GM19328 (cell line): ENCODE results near the gene DESI2.
A peak's percentile ranks its signal among the peaks of the same experiment; 100 is the strongest.
"Not testable (repeated sequence)": the region's sequence is repeated elsewhere in the genome, so short reads cannot be mapped to it uniquely, and the experiment has no call there.

Experiments
- ATAC-seq: cut with Tn5 transposase; IDR thresholded peaks from one replicate; pipeline ENCODE4 v1.9.1; 2021; ENCODE audit warnings: mild to moderate bottlenecking, moderate library complexity; ENCODE audit not compliant: unreplicated experiment

DESI2 gene

DNA sequence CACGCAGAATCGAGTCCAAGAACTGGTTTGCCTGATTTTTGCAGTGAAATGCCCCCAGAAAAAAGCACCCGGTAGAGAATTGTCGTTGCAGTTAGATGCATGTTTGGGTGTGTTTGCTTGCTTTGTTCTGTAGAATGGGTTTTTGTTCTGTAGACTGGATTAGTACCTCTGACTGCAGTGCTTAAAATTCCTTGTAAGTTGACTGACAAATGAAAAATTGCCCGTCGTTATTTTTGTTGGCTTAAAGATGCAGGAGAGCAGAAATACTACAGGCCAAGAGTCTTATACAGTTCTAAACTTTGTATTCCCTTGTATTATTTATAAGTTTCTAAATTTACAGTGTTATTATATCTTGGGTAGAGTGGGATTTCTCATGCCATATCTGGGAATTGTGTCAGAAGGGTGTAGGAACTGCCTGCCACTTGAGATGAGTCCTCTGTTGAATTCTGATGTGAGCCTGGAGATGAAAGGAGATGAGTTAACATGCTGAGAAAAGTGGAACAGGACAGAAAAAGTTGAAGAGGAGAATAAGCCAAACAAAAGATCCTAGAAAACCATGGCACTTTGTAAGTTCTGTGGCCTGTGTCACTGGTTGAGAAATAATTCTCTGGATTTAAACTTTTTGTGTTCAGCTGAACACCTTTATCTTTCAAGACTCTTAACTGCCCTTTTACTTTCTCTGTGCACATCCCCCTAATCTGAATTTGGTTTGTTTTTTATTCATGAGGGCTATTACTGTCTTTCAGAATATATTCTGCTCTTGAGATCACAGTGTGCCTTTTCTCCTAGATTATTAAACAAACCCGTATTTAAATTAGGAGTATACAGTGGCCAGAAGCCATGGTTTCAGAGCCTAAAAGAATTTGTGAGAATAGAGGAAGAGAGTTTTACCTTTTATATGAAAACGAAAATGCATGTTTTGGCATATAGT, 1.4 kb downstream of the DESI2 start:
- ATAC-seq: no peak

GRCh38 chr1:244655186-244655585, 2.3 kb downstream of the DESI2 start:
- ATAC-seq: no peak

DNA sequence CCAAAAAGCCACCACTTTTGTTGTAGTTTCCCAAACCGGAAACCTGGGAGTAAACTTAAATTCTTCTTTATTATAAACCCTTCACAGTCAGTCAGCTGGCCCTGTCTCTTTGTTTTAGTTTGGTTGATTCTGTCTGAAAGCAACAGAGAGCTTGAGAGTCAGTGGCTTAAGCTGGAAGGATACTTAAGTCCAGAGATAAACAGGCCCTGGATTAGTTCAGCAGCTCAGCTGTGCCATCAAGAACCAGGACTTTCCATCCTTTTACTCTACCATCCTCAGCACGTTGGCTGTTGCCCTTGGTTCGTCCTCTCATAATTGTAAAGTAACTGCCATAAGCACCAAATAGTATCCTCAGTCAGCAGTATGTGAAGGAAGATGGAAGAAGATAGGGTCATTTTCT, 4.5 kb downstream of the DESI2 start:
- ATAC-seq: no peak

DNA sequence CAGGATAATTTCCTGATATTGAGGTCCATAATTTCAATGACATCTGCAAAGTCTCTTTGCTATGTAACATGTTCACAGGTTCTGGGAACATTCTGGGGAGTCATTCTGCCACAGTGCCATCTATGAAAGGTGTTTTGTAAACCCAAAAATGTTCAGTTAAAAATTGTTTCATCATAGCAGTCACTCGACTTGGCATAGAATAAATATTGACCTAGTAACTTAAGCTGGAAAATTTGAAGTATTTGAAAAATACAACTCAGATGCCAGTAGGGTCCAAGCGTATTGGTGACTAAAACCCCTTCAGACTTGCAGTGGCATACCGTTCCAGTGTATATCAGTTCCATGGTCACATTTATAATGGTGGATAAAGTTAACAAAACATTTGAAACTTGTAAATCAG, 6.8 kb downstream of the DESI2 start:
- ATAC-seq: no peak

GRCh38 chr1:244660595-244660994, 7.7 kb downstream of the DESI2 start:
- no peak for ATAC-seq

- not testable (repeated sequence) for ATAC-seq
Measured at GRCh38 chr1:244661569-244662312, 8.8 kb downstream of the DESI2 start.

DNA sequence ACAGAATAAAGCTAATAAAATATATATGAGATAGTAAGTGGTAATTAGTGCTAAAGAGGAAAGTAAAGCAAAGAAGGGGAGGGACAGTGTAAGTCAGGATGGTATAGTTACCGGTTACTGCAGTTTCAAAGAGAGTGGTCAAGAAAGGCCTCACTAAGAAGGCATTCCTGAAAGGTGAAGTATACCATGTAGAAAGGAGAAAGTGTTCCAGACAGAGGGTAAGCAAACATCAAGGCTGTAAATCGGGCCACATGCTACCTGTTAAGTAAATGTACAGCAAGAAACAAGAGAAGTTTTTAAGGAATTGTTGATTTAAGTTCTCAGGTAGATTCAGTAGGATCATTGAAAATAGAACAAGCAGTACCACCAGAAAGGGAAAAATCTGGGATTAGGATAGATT, 9.7 kb downstream of the DESI2 start:
- no peak for ATAC-seq

DNA sequence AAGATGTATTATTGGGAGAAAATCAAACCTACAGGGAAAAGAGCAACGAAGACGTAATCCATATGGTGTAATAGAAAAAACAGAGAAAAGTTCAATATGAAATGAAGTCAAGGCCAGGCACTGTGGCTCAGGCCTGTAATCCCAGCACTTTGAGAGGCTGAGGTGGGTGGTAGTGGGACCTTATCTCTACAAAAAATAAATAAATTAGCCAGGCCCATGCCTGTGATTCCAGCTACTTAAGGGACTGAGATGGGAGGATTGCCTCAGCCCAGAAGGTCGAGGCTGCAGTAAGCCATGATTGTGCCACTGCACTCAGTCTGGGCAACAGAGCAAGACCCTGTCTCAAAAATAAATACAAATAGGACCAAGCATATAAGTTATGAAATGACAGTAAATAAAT, 11.4 kb downstream of the DESI2 start:
- ATAC-seq: no peak

DNA sequence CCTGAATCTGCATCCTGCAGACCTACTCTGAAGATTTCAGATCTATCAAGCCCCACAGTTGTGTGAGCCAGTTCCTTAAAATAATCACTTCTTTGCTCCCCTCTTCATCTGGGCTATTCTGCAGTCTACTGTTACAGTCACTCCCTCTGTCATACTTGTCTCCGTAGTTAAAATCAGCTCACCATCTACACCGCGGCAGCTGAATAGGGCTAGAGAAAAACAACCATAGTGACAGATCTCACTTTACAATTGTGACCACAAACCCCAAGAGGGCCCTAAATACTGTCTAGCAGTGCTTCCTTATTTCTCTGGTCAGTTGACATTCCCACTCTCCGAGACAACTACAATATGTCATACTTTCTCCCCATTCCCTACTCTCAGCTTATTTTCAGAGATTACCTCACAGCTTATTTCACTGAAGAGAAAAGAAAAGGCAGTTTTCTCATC, 12.9 kb downstream of the DESI2 start:
- peak; percentile 76 for ATAC-seq

DNA sequence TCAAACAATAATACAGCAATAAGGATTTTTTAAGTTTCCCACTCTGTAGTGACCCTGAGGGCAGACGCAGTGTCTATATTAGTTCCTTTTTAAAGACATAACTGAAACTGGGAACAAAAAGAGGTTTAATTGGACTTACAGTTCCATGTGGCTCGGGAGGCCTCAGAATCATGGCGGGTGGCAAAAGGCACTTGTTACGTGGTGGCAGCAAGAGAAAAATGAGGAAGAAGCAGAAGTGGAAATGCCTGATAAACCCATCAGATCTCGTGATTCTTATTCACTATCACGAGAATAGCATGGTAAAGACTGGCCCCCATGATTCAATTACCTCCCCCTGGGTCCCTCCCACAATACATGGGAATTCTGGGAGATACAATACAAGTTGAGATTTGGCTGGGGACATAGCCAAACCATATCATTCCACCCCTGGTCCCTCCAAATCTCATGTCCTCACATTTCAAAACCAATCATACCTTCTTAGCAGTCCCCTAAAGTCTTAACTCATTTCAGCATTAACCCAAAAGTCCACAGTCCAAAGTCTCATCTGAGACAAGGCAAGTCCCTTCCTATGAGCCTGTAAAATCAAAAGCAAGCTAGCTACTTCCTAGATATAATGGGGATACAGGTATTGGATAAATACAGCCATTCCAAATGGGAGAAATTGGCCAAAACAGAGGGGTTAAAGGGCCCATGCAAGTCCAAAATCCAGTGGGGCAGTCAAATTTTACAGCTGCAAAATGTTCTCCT, 13.9 kb downstream of the DESI2 start:
- not testable (repeated sequence) for ATAC-seq

- ATAC-seq: no peak
Measured at GRCh38 chr1:244667797-244668196, 14.9 kb downstream of the DESI2 start.

- no peak for ATAC-seq
Measured at GRCh38 chr1:244672946-244673682, 20.2 kb downstream of the DESI2 start.

DNA sequence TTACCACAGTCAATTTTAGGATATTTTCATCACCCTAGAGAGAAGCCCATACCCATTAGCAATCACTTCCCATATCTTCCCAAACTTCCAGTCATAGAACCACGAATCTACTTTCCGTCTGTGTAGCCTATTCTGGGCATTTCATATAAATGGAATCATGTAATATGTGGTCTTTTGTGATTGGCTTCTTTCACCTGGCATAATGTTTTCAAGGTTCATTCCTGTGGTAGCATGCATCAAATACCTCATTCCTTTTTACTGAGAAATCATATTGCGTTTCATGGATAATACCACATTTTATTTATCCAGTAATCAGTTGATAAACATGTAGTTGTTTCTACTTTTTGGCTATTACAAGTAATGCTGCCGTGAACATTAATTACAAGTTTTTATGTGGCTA, 21.5 kb downstream of the DESI2 start:
- no peak for ATAC-seq

GRCh38 chr1:244675167-244675566, 22.2 kb downstream of the DESI2 start:
- no peak for ATAC-seq

DNA sequence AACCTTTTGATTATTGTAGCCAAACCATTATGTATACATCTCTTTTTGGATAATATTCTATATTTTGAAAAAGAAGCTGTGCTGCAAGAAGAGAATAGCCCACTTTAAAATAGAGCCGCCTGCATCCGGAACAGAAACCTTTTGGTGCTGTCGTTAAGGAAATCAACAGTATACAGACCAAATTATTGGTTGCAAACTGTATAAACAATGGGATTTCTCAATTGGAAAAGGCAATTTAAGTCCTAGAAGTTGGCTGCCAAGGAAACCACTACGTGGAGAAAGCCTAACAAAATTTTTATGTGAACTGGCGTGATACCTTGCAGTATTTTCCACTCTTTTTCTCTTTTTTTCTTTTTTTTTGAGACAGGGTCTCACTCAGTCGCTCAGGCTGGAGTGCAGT, 25.8 kb downstream of the DESI2 start:
- ATAC-seq: no peak

GRCh38 chr1:244680667-244681066, 27.7 kb downstream of the DESI2 start:
- ATAC-seq: no peak

DNA sequence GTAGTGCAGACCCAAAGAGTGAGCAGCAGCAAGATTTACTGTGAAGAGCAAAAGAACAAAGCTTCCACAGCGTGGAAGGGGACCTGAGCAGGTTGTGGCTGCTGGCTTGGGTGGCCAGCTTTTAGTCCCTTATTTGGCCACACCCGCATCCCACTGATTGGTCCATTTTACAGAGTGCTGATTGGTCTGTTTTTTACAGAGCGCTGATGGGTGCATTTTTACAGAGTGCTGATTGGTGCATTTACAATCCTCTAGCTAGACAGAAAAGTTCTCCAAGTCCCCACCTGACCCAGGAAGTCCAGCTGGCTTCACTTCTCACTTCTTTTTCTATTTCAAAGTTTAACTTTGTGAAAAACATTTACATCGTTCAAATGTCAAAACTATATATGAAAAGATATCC, 29.2 kb downstream of the DESI2 start:
- not testable (repeated sequence) for ATAC-seq

DNA sequence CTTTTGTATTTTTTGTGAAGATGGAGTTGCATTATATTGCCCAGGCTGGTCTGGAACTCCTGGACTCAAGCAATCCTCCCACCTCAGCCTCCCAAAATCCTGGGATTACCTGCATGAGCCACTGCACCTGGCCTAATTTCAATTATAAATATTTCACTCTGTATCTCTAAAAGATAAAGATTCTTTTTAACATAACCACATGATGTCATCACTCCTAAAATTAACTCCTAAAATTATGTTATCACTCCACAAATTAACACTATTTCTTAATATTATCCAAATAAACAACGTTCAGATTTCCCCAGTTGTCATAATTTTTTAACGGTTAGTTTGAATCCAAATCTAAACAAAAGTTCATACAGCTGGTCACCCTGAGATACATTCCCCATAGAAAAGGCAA, 43.0 kb downstream of the DESI2 start:
- no peak for ATAC-seq

DNA sequence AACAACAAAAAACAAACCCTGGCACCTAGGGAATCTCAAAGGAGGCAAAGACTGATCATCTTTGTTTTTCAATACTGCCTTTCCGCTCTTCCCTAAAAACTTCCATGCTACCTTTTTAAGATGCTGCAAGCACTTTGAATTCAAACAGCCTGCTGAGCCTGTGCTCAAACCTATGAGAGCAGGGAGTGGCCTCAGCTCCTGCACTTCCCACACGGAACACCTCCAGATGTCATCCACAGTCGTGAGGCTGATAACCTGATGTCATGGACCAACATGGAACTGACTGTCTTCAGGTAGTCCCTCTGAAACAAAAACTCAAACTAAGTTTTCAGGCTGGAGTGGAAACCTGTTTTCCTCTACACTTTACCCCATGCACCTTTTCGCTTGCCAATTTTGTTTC, 46.8 kb downstream of the DESI2 start:
- no peak for ATAC-seq

DNA sequence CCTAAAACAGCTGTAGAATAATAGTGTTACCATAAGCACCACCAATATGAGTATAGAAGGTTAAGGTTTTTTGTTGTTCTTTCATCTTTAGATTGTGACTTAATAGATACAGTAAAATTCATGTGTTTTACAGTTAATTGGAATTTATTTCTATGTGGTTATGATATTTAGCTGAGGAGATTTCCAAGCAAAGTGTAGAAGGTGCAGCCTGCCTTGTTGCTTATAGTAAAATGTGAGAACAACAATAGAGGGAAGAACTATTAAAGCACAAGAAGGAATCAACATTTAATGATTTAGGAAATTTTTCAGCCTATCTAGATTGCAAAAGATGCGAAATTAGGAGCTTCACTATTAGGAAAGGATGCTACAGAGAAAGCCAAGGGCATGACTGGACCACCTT, 47.9 kb downstream of the DESI2 start:
- ATAC-seq: no peak

- ATAC-seq: no peak
Measured at GRCh38 chr1:244702620-244703019, 49.7 kb downstream of the DESI2 start.
